Spleen (tissue), 7 donors: ENCODE measurements around the gene FRMD4A.

Experiments
- POLR2A ChIP-seq, 3 donors: fragments of 450-650 bp; IDR thresholded peaks; one replicate each; pipeline ENCODE4 v1.5.1; 2017; ENCODE audit warnings: antibody characterized with exemption in 3 of 3, mild to moderate bottlenecking in 1 of 3
- POLR2AphosphoS5 ChIP-seq, 3 donors: sonication (generic); formaldehyde crosslinking; IDR thresholded peaks; one replicate each; pipeline ENCODE4 v1.5.1; 2017; ENCODE audit warnings: antibody characterized with exemption in 3 of 3
- TF ChIP-seq, protein P1 (sequence below), 11 experiments: fragments of 200-600 bp in 7 of 11; fragments of 450-650 bp in 4 of 11; sonication (generic) in 4 of 11; IDR thresholded peaks in 8 of 11; conservative IDR thresholded peaks in 3 of 11; 1 replicate in 7 of 11; 2 replicates in 4 of 11; pipeline versions ENCODE4 v1.4.0 to v1.8.0; 2016 to 2021; ENCODE audit warnings: antibody characterized with exemption in 11 of 11, inconsistent platforms in 4 of 11, mild to moderate bottlenecking in 1 of 11
- donor health status: DM: no; HTN: no; CAD: no; lungs with moderate emphysema.
- donor health status: DM: no; HTN: no; CAD: no.
- donor health status: DM: no; HTN: no; CAD: no.

- TF ChIP-seq POLR2AphosphoS5 (IDR thresholded peaks at IDR 0.05) (no peak), POLR2A (IDR thresholded peaks at IDR 0.05) (no peak)
- TF ChIP-seq, protein P1, sequence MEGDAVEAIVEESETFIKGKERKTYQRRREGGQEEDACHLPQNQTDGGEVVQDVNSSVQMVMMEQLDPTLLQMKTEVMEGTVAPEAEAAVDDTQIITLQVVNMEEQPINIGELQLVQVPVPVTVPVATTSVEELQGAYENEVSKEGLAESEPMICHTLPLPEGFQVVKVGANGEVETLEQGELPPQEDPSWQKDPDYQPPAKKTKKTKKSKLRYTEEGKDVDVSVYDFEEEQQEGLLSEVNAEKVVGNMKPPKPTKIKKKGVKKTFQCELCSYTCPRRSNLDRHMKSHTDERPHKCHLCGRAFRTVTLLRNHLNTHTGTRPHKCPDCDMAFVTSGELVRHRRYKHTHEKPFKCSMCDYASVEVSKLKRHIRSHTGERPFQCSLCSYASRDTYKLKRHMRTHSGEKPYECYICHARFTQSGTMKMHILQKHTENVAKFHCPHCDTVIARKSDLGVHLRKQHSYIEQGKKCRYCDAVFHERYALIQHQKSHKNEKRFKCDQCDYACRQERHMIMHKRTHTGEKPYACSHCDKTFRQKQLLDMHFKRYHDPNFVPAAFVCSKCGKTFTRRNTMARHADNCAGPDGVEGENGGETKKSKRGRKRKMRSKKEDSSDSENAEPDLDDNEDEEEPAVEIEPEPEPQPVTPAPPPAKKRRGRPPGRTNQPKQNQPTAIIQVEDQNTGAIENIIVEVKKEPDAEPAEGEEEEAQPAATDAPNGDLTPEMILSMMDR (IDR thresholded peaks at IDR 0.05 in 8 of 11, conservative IDR thresholded peaks at IDR 0.05 in 3 of 11): no peak
Measured at GRCh38 chr10:14195433-14195832, 135.3 kb downstream of the FRMD4A start.
